CD4-positive, alpha-beta T cell treated with Interleukin-15 for 1 hour (primary cell): ENCODE results near the gene CGRRF1.

Source experiments
- DNase-seq: peaks from one replicate; pipeline ENCODE4 v3.0.0-alpha.2; 2020

Gene CGRRF1

GRCh38 chr14:54509546-54510501 is at the start of gene CGRRF1:
Gene CGRRF1, plus strand, starts transcription at chr14:54509906. Its CDS starts 54 bp downstream, at chr14:54509960.
- peak; percentile 97 for DNase-seq

- no peak for DNase-seq
These were observed 47.7 kb upstream of the CGRRF1 start for GRCh38 chr14:54462048-54462447.

- DNase-seq = no peak
These were observed 44.1 kb upstream of the CGRRF1 start for GRCh38 chr14:54465654-54466053.

GRCh38 chr14:54467280-54467679 is 42.4 kb upstream of the CGRRF1 start:
- DNase-seq = no peak

GRCh38 chr14:54470701-54471100 is 39.0 kb upstream of the CGRRF1 start:
- DNase-seq = no peak

GRCh38 chr14:54471641-54472040 is 38.1 kb upstream of the CGRRF1 start:
- no peak for DNase-seq

- DNase-seq = no peak
These were observed 37.4 kb upstream of the CGRRF1 start for GRCh38 chr14:54472315-54472714.

- no peak for DNase-seq
These were observed 35.4 kb upstream of the CGRRF1 start for GRCh38 chr14:54474232-54474793.

- no peak for DNase-seq
These were observed 34.4 kb upstream of the CGRRF1 start for GRCh38 chr14:54475187-54475899.

- DNase-seq = no peak
These were observed 33.8 kb upstream of the CGRRF1 start for GRCh38 chr14:54475911-54476310.

GRCh38 chr14:54478636-54479215 is 31.0 kb upstream of the CGRRF1 start:
- no peak for DNase-seq

GRCh38 chr14:54480830-54481562 is 28.7 kb upstream of the CGRRF1 start:
- DNase-seq = no peak

- DNase-seq = no peak
These were observed 28.0 kb upstream of the CGRRF1 start for GRCh38 chr14:54481695-54482094.

GRCh38 chr14:54483073-54483745 is 26.5 kb upstream of the CGRRF1 start:
- DNase-seq = no peak

- DNase-seq = no peak
These were observed 25.9 kb upstream of the CGRRF1 start for GRCh38 chr14:54483846-54484245.

- no peak for DNase-seq
These were observed 23.0 kb upstream of the CGRRF1 start for GRCh38 chr14:54486685-54487084.

GRCh38 chr14:54487771-54488170 is 21.9 kb upstream of the CGRRF1 start:
- DNase-seq = no peak

- DNase-seq = no peak
These were observed 21.4 kb upstream of the CGRRF1 start for GRCh38 chr14:54488318-54488645.

GRCh38 chr14:54488646-54489317 is 20.9 kb upstream of the CGRRF1 start, which contains the start of gene GMFB:
Gene GMFB, minus strand, starts transcription at chr14:54488980. Its CDS starts 53 bp downstream, at chr14:54488927.
- DNase-seq = peak; percentile 90

- DNase-seq = no peak
These were observed 20.4 kb upstream of the CGRRF1 start for GRCh38 chr14:54489318-54489683.

- DNase-seq = no peak
These were observed 19.8 kb upstream of the CGRRF1 start for GRCh38 chr14:54489731-54490444.
